ENCODE data around the gene LRRC2.

The LRRC2 gene

GRCh38 chr3:46477145-46477544, 89.0 kb downstream of the LRRC2 start:
- H3K23ac ChIP-seq (ENCODE audit: low read length), result no peak overlapping the region
- H3K27ac ChIP-seq (ENCODE audit: low read depth, low read length), result no peak overlapping the region
- H2BK15ac ChIP-seq (replicated peaks; ENCODE audit: low read depth), result no peak overlapping the region
- no peaks in the 10 kb centered on the region for H3K79me2 ChIP-seq (ENCODE audit: control insufficient read depth, insufficient read depth, low read length)
- no peaks in the 10 kb centered on the region for H3K4me1 ChIP-seq (ENCODE audit: control insufficient read depth, low read depth, low read length)
- H3K9ac ChIP-seq (ENCODE audit: low read length), result no peak overlapping the region
- H4K5ac ChIP-seq (ENCODE audit: low read length), result no peak overlapping the region
- H3K56ac ChIP-seq (ENCODE audit: low read length), result no peak overlapping the region
- no peaks in the 10 kb centered on the region for H3K36me3 ChIP-seq (ENCODE audit: control insufficient read depth, insufficient read depth, low read length)
- no CpG with 5 or more reads among the region's 4 CpGs for WGBS (ENCODE audit: extremely low coverage, insufficient coverage, low lambda C conversion rate)
- no peak for DNase-seq
- H2BK120ac ChIP-seq (ENCODE audit: low read depth, low read length), result no peak overlapping the region
- no peak overlapping the region for H3K4me2 ChIP-seq (ENCODE audit: low read length)
- H3K18ac ChIP-seq (ENCODE audit: low read length), result no peak overlapping the region
- H2AK5ac ChIP-seq (ENCODE audit: low read length), result no peak overlapping the region
- H4K8ac ChIP-seq (ENCODE audit: low read depth, low read length), result no peak overlapping the region
- no peak overlapping the region for H3K4ac ChIP-seq (ENCODE audit: low read depth, low read length)
- no peaks in the 10 kb centered on the region for H3K27me3 ChIP-seq (ENCODE audit: insufficient read depth, low read length, poor library complexity)
- H2BK5ac ChIP-seq (ENCODE audit: low read length), result no peak overlapping the region
- H3K4me3 ChIP-seq (ENCODE audit: low read length), result no peak overlapping the region
- H3K79me1 ChIP-seq (ENCODE audit: low read length), result no peaks in the 10 kb centered on the region

- Histone ChIP-seq H3K56ac (ENCODE audit: low read length) (no peak overlapping the region), H3K79me1 (ENCODE audit: low read length) (no peaks in the 10 kb centered on the region), H3K27me3 (ENCODE audit: insufficient read depth, low read length, poor library complexity) (no peaks in the 10 kb centered on the region), H3K4me1 (ENCODE audit: control insufficient read depth, low read depth, low read length) (no peaks in the 10 kb centered on the region), H3K18ac (ENCODE audit: low read length) (no peak overlapping the region), H4K5ac (ENCODE audit: low read length) (no peak overlapping the region), H3K4me3 (ENCODE audit: low read length) (no peak overlapping the region), H4K8ac (ENCODE audit: low read depth, low read length) (no peak overlapping the region), H3K27ac (ENCODE audit: low read depth, low read length) (no peak overlapping the region), H3K23ac (ENCODE audit: low read length) (no peak overlapping the region), H2BK5ac (ENCODE audit: low read length) (no peak overlapping the region), H3K4ac (ENCODE audit: low read depth, low read length) (no peak overlapping the region), H3K4me2 (ENCODE audit: low read length) (no peak overlapping the region), H2BK15ac (replicated peaks; ENCODE audit: low read depth) (no peak overlapping the region), H2BK120ac (ENCODE audit: low read depth, low read length) (no peak overlapping the region), H3K79me2 (ENCODE audit: control insufficient read depth, insufficient read depth, low read length) (no peaks in the 10 kb centered on the region), H2AK5ac (ENCODE audit: low read length) (no peak overlapping the region), H3K36me3 (ENCODE audit: control insufficient read depth, insufficient read depth, low read length) (no peaks in the 10 kb centered on the region), H3K9ac (ENCODE audit: low read length) (no peak overlapping the region)
- no peak for DNase-seq
- WGBS (ENCODE audit: extremely low coverage, insufficient coverage, low lambda C conversion rate), result no CpG with 5 or more reads among the region's 2 CpGs
Measured at GRCh38 chr3:46472736-46473135, 93.4 kb downstream of the LRRC2 start.

- Histone ChIP-seq H2BK120ac (ENCODE audit: low read depth, low read length) (no peak overlapping the region), H2AK5ac (ENCODE audit: low read length) (no peak overlapping the region), H3K18ac (ENCODE audit: low read length) (no peak overlapping the region), H3K56ac (ENCODE audit: low read length) (no peak overlapping the region), H2BK5ac (ENCODE audit: low read length) (no peak overlapping the region), H4K5ac (ENCODE audit: low read length) (no peak overlapping the region), H3K4ac (ENCODE audit: low read depth, low read length) (no peak overlapping the region), H3K27me3 (ENCODE audit: insufficient read depth, low read length, poor library complexity) (no peaks in the 10 kb centered on the region), H3K79me1 (ENCODE audit: low read length) (no peaks in the 10 kb centered on the region), H3K4me1 (ENCODE audit: control insufficient read depth, low read depth, low read length) (no peaks in the 10 kb centered on the region), H3K4me2 (ENCODE audit: low read length) (no peak overlapping the region), H3K27ac (ENCODE audit: low read depth, low read length) (no peak overlapping the region), H3K36me3 (ENCODE audit: control insufficient read depth, insufficient read depth, low read length) (no peaks in the 10 kb centered on the region), H3K79me2 (ENCODE audit: control insufficient read depth, insufficient read depth, low read length) (no peaks in the 10 kb centered on the region), H2BK15ac (replicated peaks; ENCODE audit: low read depth) (no peak overlapping the region), H3K23ac (ENCODE audit: low read length) (no peak overlapping the region), H3K4me3 (ENCODE audit: low read length) (no peak overlapping the region), H3K9ac (ENCODE audit: low read length) (no peak overlapping the region), H4K8ac (ENCODE audit: low read depth, low read length) (no peak overlapping the region)
- WGBS (ENCODE audit: extremely low coverage, insufficient coverage, low lambda C conversion rate), result no CpG with 5 or more reads among the region's 5 CpGs
- no peak for DNase-seq
Measured at GRCh38 chr3:46471371-46471914, 94.7 kb downstream of the LRRC2 start.

- Histone ChIP-seq H3K56ac (ENCODE audit: low read length) (no peak overlapping the region), H2BK15ac (replicated peaks; ENCODE audit: low read depth) (no peak overlapping the region), H3K18ac (ENCODE audit: low read length) (no peak overlapping the region), H3K4me2 (ENCODE audit: low read length) (no peak overlapping the region), H3K36me3 (ENCODE audit: control insufficient read depth, insufficient read depth, low read length) (no peaks in the 10 kb centered on the region), H3K79me2 (ENCODE audit: control insufficient read depth, insufficient read depth, low read length) (no peaks in the 10 kb centered on the region), H3K23ac (ENCODE audit: low read length) (no peak overlapping the region), H2BK5ac (ENCODE audit: low read length) (no peak overlapping the region), H3K9ac (ENCODE audit: low read length) (no peak overlapping the region), H3K4ac (ENCODE audit: low read depth, low read length) (no peak overlapping the region), H2AK5ac (ENCODE audit: low read length) (no peak overlapping the region), H4K5ac (ENCODE audit: low read length) (no peak overlapping the region), H3K4me1 (ENCODE audit: control insufficient read depth, low read depth, low read length) (no peaks in the 10 kb centered on the region), H2BK120ac (ENCODE audit: low read depth, low read length) (no peak overlapping the region), H3K27ac (ENCODE audit: low read depth, low read length) (no peak overlapping the region), H3K79me1 (ENCODE audit: low read length) (no peaks in the 10 kb centered on the region), H3K4me3 (ENCODE audit: low read length) (no peak overlapping the region), H4K8ac (ENCODE audit: low read depth, low read length) (no peak overlapping the region), H3K27me3 (ENCODE audit: insufficient read depth, low read length, poor library complexity) (no peaks in the 10 kb centered on the region)
- WGBS (ENCODE audit: extremely low coverage, insufficient coverage, low lambda C conversion rate), result no CpG with 5 or more reads among the region's 4 CpGs
- DNase-seq, result no peak
Measured at GRCh38 chr3:46470831-46471230, 95.3 kb downstream of the LRRC2 start.

- H3K27me3 ChIP-seq (ENCODE audit: insufficient read depth, low read length, poor library complexity), result no peaks in the 10 kb centered on the region
- H4K8ac ChIP-seq (ENCODE audit: low read depth, low read length), result no peak overlapping the region
Measured at GRCh38 chr3:46469680-46470357, 96.3 kb downstream of the LRRC2 start.

More at GRCh38 chr3:46469680-46470357, 96.3 kb downstream of the LRRC2 start:
- no CpG with 5 or more reads among the region's 3 CpGs for WGBS (ENCODE audit: extremely low coverage, insufficient coverage, low lambda C conversion rate)
- Histone ChIP-seq H2BK5ac (ENCODE audit: low read length) (no peak overlapping the region), H3K79me2 (ENCODE audit: control insufficient read depth, insufficient read depth, low read length) (no peaks in the 10 kb centered on the region), H3K4me1 (ENCODE audit: control insufficient read depth, low read depth, low read length) (no peaks in the 10 kb centered on the region), H3K56ac (ENCODE audit: low read length) (no peak overlapping the region), H2AK5ac (ENCODE audit: low read length) (no peak overlapping the region), H4K5ac (ENCODE audit: low read length) (no peak overlapping the region), H3K79me1 (ENCODE audit: low read length) (no peaks in the 10 kb centered on the region), H3K9ac (ENCODE audit: low read length) (no peak overlapping the region), H3K4me3 (ENCODE audit: low read length) (no peak overlapping the region), H3K27ac (ENCODE audit: low read depth, low read length) (no peak overlapping the region), H3K4me2 (ENCODE audit: low read length) (no peak overlapping the region), H3K18ac (ENCODE audit: low read length) (no peak overlapping the region), H2BK15ac (replicated peaks; ENCODE audit: low read depth) (no peak overlapping the region), H3K23ac (ENCODE audit: low read length) (no peak overlapping the region), H2BK120ac (ENCODE audit: low read depth, low read length) (no peak overlapping the region), H3K36me3 (ENCODE audit: control insufficient read depth, insufficient read depth, low read length) (no peaks in the 10 kb centered on the region), H3K4ac (ENCODE audit: low read depth, low read length) (no peak overlapping the region)
- no peak for DNase-seq

All from mesendoderm (in vitro differentiated cells).